ENCODE results near the gene PLPPR1. TPM values are rescaled to one million over a fixed set of nuclear protein-coding genes. Genes with fewer than 3 reads are reported as not detected.

Gene PLPPR1
- total RNA-seq, 1 donor from 2014 or later = 5.0 TPM

- TF ChIP-seq CTCF (IDR thresholded peaks at IDR 0.05) = no peak
- H3K4me1 ChIP-seq = no peaks in the 10 kb centered on the region
- DNase-seq (no peak), ATAC-seq (no peak)
- intact Hi-C loops (cut with DNase I) = no loop called here
- no peak overlapping the region for H3K4me3 ChIP-seq
- H3K27me3 ChIP-seq = no peaks in the 10 kb centered on the region
- H3K9me3 ChIP-seq = no peaks in the 10 kb centered on the region
- no peak overlapping the region for H3K27ac ChIP-seq
- no peaks in the 10 kb centered on the region for H3K36me3 ChIP-seq
These were observed 343.3 kb downstream of the PLPPR1 start for GRCh38 chr9:101371813-101372212.

GRCh38 chr9:101372327-101373118 lies 344.0 kb downstream of the PLPPR1 start:
- H3K9me3 ChIP-seq = no peaks in the 10 kb centered on the region
- H3K36me3 ChIP-seq = no peaks in the 10 kb centered on the region
- no peak for TF ChIP-seq CTCF (IDR thresholded peaks at IDR 0.05)
- ATAC-seq (no peak), DNase-seq (no peak)
- intact Hi-C loops (cut with DNase I) = no loop called here
- H3K4me3 ChIP-seq = no peak overlapping the region
- no peak overlapping the region for H3K27ac ChIP-seq
- H3K27me3 ChIP-seq = no peaks in the 10 kb centered on the region
- no peaks in the 10 kb centered on the region for H3K4me1 ChIP-seq

All from upper lobe of right lung (tissue), 1 donor.